Mesothelial cell of epicardium (in vitro differentiated cells): Measurements from ENCODE around the gene CSF2. TPM values are rescaled to one million over a fixed set of nuclear protein-coding genes. Genes with fewer than 3 reads are reported as not detected.

ENCODE experiments used
- DNase-seq, 2 experiments: peaks; one replicate each; pipeline ENCODE4 v3.0.0; 2021; ENCODE audit warnings: low spot score in 2 of 2; ENCODE audit not compliant: unreplicated experiment in 2 of 2
- H3K27ac Mint-ChIP-seq: 2 replicates; pipeline ENCODE4 v1.8.0; 2021; ENCODE audit warnings: mixed read lengths
- H3K27me3 Mint-ChIP-seq: 2 replicates; pipeline ENCODE4 v1.8.0; 2021; ENCODE audit warnings: low read depth, mixed read lengths
- H3K36me3 Mint-ChIP-seq: 2 replicates; pipeline ENCODE4 v1.8.0; 2021; ENCODE audit warnings: mixed read lengths
- H3K4me1 Mint-ChIP-seq: 2 replicates; pipeline ENCODE4 v1.8.0; 2021; ENCODE audit warnings: mixed read lengths
- H3K4me3 Mint-ChIP-seq: 2 replicates; pipeline ENCODE4 v1.8.0; 2021; ENCODE audit warnings: mild to moderate bottlenecking, moderate library complexity, mixed read lengths
- H3K9me3 Mint-ChIP-seq: 2 replicates; pipeline ENCODE4 v1.8.0; 2021; ENCODE audit warnings: mixed read lengths
- CTCF ChIP-seq: fragments of 200-600 bp; sonication (generic); IDR thresholded peaks from one replicate; pipeline ENCODE4 v1.5.0; 2021; ENCODE audit warnings: antibody characterized with exemption; ENCODE audit not compliant: unreplicated experiment
- total RNA-seq: library from RNA; stranded (reverse); gene quantifications from 3 replicates; pipeline ENCODE4 v1.2.1, GENCODE V29; 2021

The CSF2 gene
- total RNA-seq, 1 donor from 2014 or later = not detected

- H3K4me1 Mint-ChIP-seq = no peaks in the 10 kb centered on the region
- H3K4me3 Mint-ChIP-seq = no peak overlapping the region
- no peak for DNase-seq
- H3K9me3 Mint-ChIP-seq = no peaks in the 10 kb centered on the region
- no peaks in the 10 kb centered on the region for H3K36me3 Mint-ChIP-seq
- TF ChIP-seq CTCF = no peak
- H3K27ac Mint-ChIP-seq = no peak overlapping the region
- H3K27me3 Mint-ChIP-seq = no peaks in the 10 kb centered on the region
Observed at GRCh38 chr5:132072070-132072469, 1.5 kb upstream of the CSF2 start.

- H3K27ac Mint-ChIP-seq = no peak overlapping the region
- no peak for DNase-seq
Observed at GRCh38 chr5:132072528-132072927, 1.1 kb upstream of the CSF2 start.

GRCh38 chr5:132074091-132074771 is 642 bp downstream of the CSF2 start:
- no peaks in the 10 kb centered on the region for H3K4me1 Mint-ChIP-seq
- H3K27ac Mint-ChIP-seq = no peak overlapping the region
- H3K4me3 Mint-ChIP-seq = no peak overlapping the region
- H3K9me3 Mint-ChIP-seq = no peaks in the 10 kb centered on the region
- no peaks in the 10 kb centered on the region for H3K36me3 Mint-ChIP-seq
- TF ChIP-seq CTCF = no peak
- DNase-seq = no peak
- no peaks in the 10 kb centered on the region for H3K27me3 Mint-ChIP-seq

More at GRCh38 chr5:132072528-132072927, 1.1 kb upstream of the CSF2 start:
- Mint-ChIP-seq H3K4me3 (no peak overlapping the region), H3K4me1 (no peaks in the 10 kb centered on the region), H3K36me3 (no peaks in the 10 kb centered on the region), H3K9me3 (no peaks in the 10 kb centered on the region), H3K27me3 (no peaks in the 10 kb centered on the region)
- TF ChIP-seq CTCF = no peak

- DNase-seq = no peak
- H3K27me3 Mint-ChIP-seq = no peaks in the 10 kb centered on the region
- H3K9me3 Mint-ChIP-seq = no peaks in the 10 kb centered on the region
- no peaks in the 10 kb centered on the region for H3K4me1 Mint-ChIP-seq
- H3K27ac Mint-ChIP-seq = no peak overlapping the region
- no peak for TF ChIP-seq CTCF
- no peak overlapping the region for H3K4me3 Mint-ChIP-seq
- H3K36me3 Mint-ChIP-seq = no peaks in the 10 kb centered on the region
Observed at GRCh38 chr5:132074772-132075718, 1.5 kb downstream of the CSF2 start.

GRCh38 chr5:132075719-132076077 is 2.1 kb downstream of the CSF2 start:
- no peaks in the 10 kb centered on the region for H3K36me3 Mint-ChIP-seq
- no peaks in the 10 kb centered on the region for H3K27me3 Mint-ChIP-seq
- no peak for TF ChIP-seq CTCF
- no peak overlapping the region for H3K27ac Mint-ChIP-seq
- H3K9me3 Mint-ChIP-seq = no peaks in the 10 kb centered on the region
- no peak for DNase-seq
- H3K4me1 Mint-ChIP-seq = no peaks in the 10 kb centered on the region
- H3K4me3 Mint-ChIP-seq = no peak overlapping the region
